HG03108 (cell line): ENCODE data around the gene ADAM22.
"Not testable (repeated sequence)": the region's sequence is repeated elsewhere in the genome, so short reads cannot be mapped to it uniquely, and the experiment has no call there.

ENCODE experiments used
- ATAC-seq: cut with Tn5 transposase; IDR thresholded peaks from one replicate; pipeline ENCODE4 v1.9.1; 2021; ENCODE audit warnings: moderate library complexity; ENCODE audit not compliant: unreplicated experiment

The ADAM22 gene

DNA sequence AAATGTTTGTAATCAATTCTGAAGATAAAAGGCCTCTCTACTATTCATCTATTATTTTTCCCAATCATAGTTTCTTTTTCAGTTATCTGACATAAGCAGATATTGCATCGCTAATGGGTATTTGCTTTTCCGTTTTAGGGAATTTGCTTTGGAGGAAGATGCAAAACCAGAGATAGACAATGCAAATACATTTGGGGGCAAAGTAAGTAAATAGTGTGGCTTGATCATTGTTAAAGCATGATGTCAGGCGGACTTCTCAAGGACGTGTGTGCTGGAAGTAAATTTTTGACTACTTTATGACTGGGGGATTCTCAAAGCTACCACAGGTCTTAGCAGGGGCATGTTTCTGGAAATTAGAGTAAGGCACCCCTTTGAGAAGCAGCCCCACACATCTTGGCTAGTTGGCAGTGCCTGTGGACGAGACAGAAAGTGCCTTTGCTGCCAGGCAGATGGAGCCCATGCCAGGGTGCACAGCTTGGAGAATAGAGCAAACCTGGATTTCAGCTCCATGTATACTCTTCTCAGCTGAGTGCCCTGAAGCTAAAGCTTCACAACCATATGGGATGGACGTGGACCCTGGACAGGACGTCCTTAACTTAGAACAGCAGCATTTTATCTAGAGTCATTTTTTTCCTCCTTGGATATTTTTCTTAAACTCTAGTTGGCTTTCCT lies 217.2 kb downstream of the ADAM22 start:
- no peak for ATAC-seq

DNA sequence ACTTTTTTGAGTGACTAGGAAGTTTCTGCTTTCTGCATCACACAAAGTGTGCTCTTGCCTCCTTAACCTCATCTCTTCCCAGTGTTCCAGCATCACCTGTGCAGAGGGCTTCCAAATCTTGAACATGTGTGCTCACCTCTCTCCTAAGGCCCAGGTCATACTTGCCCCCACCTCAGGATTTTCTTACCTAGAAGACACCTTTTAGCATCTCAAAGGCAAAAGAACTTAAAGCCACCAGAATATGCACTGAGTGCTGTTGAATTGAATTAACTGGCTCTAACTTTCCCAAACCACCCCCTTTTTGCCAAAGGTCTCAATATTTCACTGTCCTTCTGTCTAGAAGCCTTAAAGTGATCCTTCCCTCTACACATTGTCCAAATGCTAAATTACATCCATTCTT lies 219.3 kb downstream of the ADAM22 start:
- ATAC-seq = no peak

DNA sequence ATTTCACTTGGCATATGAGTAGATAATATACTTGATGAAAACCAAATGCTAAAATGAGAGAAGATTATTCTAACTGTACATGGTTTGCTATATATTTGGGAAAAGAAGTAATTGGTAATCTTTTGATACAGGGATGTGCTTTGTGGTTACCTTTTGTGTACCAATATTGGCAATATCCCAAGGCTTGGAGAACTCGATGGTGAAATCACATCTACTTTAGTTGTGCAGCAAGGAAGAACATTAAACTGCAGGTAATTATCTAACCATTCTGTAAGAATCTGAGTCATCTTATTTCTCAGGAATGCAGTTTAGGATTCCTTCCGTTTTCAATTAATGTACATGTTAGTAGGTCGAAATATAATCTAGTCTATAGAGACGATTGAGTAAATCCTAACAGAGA lies 221.7 kb downstream of the ADAM22 start:
- ATAC-seq = no peak

DNA sequence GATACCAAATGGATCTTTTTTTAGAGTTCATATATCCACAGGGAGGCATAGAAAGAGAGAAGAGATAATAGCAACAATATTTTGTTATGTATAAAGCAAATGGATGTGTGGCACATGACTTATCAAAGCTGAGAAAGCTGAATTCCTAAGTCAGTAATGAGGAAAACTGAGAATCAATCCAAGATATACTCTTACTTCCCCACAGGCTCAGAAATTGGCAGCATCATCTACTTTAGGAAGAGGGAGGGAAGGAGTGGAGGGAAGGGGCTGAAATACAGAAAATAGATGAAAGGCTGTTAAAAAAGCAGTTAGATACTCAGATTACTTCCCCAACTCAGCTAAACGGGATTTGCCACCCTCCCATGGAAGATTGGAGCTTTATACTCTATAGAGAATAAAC lies 222.3 kb downstream of the ADAM22 start:
- ATAC-seq = no peak

DNA sequence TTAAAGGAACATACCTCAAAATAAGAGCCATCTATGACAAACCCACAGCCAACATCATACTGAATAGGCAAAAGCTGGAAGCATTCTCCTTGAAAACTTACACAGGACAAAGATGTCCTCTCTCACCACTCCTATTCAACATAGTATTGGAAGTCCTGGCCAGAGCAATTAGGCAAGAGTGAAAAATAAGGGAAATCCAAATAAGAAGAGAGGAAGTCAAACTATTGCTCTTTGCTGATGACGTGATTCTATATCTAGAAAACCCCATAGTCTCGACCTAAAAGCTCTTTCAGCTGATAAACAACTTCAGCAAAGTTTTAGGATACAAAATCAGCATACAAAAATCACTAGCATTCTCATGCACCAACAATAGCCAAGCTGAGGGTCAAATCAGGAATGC lies 225.7 kb downstream of the ADAM22 start:
- not testable (repeated sequence) for ATAC-seq

DNA sequence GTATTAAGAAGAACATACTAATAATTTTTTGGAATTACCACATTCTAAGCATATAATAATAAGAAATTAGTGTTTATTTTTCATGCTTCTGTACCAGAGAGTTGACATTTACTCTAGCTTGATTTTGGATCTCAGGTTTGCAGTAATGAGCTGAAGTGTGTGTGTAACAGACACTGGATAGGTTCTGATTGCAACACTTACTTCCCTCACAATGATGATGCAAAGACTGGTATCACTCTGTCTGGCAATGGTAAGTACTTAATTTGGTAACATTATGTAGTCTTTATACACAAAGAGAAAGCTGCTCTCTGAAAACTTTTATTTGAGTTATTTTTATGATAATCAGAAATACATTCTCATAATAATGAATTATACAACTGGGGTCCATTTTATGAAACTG lies 231.6 kb downstream of the ADAM22 start:
- ATAC-seq = no peak

DNA sequence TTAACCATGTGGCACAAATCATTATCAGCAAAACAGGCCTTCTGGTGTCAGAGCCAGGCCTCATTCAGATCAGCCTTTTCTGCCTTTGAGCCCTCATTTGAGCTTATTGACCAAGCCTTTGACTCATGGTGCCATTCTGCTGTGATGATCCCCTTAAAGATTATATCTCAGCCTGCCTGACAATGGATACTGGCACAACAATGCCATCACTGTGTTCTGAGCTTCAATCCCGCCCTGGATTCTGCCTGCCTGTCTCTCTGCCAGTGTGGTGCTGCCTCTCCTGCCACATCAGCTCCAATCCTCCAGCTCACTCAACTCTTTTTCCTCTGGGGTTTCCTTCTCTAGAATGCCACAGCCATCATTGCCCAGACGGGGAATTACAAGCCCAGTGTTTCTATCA lies 233.2 kb downstream of the ADAM22 start:
- no peak for ATAC-seq

DNA sequence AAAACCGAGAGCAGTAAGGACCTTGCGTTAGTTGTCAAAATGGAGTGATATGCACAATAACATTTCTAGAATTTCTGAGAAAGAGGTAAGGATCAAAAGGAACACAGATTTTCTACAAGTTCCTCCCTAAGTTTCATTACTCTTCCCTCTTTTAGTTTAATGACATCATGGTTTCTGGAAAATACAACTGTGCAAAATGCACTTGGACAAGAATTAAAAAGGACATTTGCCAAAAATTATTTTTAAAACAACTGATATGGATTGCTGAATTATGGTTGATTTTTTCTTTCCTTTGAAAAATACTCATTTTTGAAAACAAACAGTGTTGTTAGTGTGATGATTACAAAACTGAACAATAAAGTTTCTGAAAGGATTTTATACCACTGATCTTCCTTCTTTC lies 233.7 kb downstream of the ADAM22 start:
- no peak for ATAC-seq

DNA sequence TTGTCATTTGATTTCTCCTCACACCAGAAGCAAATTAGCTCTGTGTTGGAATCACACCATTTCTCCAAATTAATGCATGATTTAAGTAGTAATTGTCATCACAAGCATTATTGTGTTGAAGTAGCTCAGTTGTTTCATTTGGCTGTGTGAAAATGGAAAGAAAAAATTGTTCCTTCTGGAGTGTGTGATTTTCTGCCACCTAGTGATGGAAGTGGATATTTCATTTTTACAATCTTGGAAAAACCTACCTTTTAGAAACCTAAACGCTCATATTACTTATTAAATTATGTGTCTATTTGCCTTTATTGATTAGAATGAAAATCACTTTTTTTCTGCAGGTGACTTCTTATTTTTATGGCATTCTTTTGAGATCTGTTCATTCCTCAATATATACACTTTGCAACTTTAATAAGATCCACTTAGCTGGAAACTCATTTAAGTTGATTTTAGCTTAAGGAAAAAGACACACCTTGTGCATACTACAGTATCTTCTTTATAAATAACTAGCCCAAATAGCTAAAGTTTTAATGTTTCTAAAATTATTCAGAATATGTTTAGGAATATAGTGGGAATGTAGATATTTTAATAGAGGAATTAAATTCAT lies 235.8 kb downstream of the ADAM22 start:
- ATAC-seq = no peak

DNA sequence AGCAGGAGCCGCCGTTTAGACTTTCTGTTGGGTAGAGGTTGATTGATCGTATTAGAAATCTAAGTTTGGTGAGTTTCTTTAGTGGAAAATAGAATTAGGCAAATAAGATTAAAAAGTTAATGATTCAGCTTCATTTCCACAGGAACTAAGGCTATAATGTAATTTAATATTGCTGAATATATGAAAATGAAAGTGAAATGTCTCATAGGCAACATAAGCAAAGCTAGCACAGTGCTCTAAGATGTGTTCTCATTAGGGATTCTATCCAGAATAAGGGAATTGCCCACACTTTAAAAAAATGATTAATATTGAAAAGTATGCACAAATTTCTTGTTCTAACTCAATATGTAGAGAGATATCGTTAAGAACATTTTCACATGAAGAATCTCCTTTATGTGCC lies 238.8 kb downstream of the ADAM22 start:
- ATAC-seq = no peak

DNA sequence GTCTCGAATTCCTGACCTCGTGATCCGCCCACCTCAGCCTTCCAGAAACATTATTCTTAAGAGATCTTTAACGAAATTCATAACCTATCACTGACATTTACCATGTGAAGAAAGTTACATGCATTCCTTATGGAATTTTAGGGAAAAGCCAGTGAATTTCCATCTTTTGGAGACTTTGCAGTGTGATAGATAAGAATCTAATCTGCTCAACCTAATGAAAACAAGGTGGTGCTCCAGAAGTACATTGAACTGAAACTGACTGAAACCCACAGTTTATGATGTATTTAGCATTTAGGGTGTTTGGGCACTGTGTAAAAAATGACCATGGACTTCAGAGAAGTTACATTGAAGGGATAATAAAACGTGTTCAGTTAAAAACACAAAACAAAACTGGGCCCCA lies 242.1 kb downstream of the ADAM22 start:
- no peak for ATAC-seq

DNA sequence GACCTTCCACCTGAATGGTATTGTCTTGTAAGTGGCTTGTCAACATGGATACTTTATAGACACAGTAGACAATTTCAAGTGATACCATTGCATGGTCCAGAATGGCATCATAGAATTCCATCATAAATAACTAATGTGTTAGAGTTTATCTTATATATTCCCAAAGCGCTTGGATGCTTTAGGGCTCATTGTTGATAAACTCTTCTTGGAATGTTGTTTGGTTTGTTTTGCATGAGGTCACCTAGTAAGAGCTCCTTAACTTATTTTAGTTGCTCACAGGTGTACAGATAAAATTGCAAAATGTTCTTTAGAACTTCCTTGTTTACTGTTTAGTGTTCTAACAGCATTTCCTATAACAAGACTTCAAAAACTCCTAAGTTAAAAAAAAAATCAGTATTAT lies 249.0 kb downstream of the ADAM22 start:
- no peak for ATAC-seq

DNA sequence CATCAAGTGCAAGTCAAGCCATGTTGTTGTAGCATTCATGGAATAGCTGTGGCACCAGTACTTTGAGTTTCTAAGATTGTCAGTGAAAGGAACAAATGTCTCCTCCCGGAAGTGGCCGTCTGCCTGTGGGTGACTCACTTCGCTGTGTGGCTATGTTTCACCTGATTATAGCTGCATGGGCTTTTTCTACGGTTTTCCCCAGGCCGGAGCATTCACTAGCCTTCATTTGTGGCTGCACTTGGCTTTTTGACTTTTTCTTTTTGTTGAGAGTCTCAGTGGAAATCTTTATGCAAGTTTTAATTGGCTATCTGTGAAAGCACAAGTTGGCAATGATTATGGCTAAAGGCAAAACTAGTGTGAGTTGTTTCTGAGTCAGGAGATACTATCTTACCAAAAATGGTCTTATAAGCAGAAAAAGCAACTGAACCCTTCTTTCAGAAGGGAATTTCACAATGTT lies 250.8 kb downstream of the ADAM22 start:
- no peak for ATAC-seq

DNA sequence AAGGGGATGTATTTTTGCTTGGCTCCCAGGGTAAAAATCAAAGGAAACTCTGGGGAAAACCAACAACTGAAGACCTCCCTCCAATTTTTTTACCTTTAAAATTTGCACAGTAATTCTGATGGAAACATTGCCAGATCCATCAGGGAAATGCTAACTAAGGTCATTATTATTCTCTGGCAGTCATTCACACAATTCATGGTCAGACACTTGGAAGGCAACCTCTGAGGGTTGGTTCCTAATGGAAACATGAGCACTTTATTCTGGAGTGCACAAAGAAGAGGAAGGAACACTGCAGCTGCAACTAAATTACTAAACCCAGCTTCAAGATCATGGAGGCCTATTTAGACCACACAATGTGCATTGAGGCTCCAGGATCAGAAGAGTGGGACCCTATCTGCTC lies 251.6 kb downstream of the ADAM22 start:
- no peak for ATAC-seq

DNA sequence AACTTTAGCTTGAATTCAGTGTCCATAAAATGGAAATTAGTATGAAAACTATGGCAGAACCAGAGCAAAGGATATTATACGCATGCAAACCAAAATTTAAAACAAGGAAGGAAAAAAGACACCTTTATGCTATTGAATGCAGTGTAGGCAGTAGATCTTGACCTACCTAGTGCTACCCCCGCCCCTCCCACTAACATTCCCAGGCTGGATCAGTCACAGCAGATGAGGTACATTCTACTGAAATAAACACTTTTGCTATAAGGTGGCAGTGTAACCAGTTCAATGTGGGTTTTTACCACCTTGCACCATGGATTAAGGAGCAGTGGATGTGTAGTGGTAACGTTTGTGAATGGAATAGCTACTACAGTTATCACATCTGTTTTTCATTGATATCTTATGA lies 257.9 kb downstream of the ADAM22 start:
- ATAC-seq = no peak

DNA sequence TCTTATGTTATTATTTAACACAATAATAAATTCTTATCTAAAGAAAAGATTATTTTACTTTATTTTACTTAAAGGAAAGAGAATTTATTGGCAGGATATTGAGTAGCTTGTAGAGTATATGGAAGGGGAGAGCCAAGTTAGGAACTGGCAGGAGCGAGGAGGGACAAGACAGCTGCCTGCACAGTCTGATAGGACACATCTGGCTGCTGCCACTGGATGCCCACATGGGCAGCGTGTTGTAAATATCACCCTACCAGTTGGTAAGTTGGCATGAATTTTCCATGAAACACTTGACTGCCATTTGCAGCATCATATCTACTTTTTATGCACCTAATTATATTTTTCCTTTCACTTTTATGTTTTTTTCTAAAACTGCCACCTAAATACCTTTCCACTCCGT lies 266.2 kb downstream of the ADAM22 start:
- no peak for ATAC-seq

DNA sequence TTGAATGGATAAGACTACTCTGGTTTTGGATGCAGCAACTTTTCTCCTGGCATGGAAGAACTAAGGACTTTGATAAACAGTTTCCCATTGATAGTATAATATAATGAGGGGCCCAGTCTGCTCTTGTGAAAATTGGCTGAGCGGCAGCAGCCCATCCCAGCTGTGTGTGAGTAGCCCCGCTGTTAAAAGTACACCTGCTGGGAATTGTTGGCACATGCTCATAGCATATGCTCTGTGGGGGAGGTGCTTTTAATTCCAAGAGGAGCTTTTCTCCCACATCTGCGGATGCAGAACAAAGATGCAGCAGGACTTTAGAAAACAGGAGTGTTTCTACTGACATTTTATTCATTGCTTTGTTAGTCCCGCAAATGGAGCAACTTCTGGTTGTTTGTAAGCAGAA lies 266.7 kb downstream of the ADAM22 start:
- ATAC-seq = no peak

DNA sequence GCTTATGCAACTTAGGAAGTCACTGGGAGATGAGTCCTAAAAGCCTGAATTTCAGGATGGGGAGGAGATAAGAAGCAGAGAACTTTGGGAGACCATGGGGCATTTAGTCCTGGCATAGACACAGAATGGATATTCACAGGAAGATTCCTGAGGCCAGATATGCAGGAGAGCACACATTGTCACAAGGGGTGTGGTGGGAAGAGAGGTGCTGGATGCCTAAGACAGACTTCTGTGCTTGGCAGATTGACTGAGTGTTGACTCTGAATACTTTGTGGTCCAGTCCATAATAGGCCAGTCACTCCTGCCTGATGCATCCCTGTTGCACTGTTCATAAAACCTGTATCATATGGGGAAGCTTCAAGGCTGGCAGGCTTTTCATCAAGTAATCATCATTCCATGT lies 267.3 kb downstream of the ADAM22 start:
- no peak for ATAC-seq

DNA sequence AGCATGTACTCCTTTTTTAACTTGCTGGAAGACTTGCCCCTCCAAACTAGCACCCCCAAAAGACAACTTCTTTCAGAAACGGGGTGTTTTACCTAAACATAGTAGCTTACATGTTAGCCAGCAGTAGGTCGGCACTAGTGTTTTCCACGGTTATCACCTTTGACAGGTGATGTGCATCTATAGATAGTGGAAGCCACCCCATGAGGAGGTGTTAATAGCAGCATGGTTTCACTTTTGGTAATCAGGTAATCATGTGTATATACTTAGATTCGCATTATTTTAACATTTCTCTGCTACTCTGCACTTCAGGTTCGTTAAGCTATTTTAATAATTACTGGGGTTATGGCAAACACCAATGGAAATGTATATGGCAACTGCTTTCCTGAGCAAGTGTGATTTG lies 268.2 kb downstream of the ADAM22 start:
- ATAC-seq = no peak

DNA sequence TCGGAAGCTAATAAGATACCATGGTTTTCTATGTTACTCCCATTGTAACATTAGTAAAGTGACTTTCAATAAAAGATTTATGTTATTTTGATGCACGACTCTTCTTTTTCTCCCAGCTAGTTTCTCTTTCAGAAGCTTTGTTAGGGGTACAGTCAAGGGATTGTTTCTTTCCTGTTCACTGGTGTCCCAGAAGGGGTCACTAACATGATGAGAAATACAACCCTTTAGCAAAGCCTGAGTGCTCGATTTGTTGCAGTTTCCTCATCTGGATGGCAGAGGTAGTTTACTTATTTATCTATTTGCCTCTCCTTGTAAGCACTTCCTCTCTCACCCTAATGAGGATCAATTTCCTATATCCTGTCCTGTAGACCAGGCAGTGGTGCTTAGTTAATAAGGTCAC lies 268.7 kb downstream of the ADAM22 start:
- ATAC-seq = no peak

DNA sequence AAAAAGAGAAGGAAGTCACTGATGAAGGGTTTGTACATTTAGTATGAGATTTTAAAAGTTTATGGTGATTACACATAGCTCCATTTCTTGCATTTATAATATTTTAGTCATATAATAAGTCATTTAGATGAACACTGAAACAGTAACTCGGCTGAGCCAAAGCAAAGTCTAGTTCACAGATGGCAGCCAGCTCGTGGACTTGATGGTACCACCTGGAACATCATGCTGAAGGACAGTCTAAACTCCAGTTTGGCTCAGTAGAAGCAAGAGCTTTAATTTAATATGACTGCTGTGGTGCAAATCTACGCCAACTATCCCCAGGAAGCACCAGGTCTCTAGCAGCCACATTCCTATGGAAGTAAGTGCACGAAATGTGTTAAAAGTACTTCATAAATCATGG lies 269.4 kb downstream of the ADAM22 start:
- ATAC-seq = no peak

DNA sequence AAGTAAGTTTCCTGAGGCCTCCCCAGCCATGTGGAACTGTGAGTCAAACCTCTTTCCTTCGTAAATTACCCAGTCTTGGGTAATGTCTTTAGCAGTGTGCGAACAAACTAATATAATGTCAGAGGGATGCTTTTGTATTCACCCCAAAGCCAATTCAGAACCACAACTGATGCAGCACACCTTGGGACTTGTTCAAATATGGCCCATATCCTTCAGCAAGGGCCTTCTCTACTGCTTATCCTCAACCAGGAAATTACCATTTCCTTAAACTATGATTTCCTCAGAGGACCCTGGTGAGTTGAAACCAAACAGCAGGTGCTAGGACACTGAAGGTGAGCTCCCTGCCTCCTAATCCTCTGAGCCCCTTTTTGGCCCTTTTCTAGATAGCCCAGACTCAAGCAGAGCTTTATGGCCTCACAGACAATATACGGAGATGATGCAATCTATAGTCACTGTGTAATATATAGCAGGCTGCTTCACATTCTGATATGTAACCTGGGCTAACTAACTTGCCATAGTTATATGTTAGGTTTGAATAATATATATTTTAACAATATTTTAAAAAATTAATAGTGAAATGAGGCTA lies 270.6 kb downstream of the ADAM22 start:
- ATAC-seq = no peak

DNA sequence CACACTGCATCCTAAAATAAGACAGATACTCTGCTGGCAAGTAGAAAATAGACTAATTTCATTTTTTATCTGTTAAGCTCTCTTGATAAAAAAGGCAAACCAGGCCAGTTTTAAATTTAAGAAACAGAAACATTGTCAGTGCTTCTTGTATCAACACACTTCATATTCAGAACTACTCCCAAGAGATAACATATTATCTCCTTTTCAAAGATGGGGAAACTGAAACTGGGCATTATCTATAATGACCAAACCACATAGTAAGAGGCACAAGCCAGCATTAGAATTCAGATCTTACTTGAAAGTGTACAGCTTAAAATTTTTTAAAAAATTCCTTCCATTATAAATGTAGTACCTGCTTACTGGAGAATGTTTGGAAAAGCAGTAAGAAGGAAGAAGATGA lies 271.1 kb downstream of the ADAM22 start:
- no peak for ATAC-seq
